ENCODE data around the gene RBM33.
A peak's percentile ranks its signal among the peaks of the same experiment; 100 is the strongest.

RBM33 gene

GRCh38 chr7:155629171-155629570 lies 15.3 kb upstream of the RBM33 start:
- no peak for DNase-seq (ENCODE audit: low spot score)

GRCh38 chr7:155631155-155631554 lies 13.3 kb upstream of the RBM33 start:
- no peak for DNase-seq (ENCODE audit: low spot score)

DNA sequence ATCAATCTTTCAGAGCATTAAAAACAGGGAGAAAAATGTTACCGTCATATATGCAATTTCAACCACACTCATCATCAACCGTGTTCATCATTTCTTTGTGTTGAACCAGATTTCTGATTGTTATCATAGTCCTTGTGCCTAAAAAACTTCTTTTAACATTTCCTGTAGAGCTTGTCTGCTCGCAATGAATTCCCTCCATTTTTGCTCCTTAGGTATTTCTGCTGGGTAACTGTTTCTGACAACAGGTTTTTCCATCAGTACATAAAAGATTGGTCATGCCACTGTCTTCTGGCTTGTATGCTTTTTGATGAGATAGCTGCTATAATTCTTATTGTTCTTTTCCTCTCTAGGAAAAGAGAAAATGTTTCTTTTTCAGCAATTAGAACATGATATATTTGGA lies 8.6 kb upstream of the RBM33 start:
- no peak for DNase-seq (ENCODE audit: low spot score)

DNA sequence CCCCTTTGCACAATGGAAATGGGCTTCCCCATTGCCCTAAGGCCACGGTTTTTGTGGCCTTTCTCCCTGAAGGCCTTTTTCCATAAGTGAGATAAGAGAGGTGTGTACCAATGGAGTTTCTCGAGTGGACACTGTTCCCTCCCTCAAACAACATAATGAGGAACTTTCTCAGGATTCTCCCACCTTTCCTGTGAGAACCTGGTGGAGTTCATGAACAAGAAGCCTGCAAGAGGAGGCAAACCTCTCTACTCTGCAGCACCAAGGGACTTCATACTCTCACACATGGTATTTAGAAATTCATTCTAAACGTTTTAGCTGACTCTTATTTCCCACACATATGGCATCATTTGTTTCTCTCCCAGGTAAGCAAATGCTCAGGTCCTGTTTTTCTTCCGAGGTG lies 7.3 kb upstream of the RBM33 start:
- no peak for DNase-seq (ENCODE audit: low spot score)

DNA sequence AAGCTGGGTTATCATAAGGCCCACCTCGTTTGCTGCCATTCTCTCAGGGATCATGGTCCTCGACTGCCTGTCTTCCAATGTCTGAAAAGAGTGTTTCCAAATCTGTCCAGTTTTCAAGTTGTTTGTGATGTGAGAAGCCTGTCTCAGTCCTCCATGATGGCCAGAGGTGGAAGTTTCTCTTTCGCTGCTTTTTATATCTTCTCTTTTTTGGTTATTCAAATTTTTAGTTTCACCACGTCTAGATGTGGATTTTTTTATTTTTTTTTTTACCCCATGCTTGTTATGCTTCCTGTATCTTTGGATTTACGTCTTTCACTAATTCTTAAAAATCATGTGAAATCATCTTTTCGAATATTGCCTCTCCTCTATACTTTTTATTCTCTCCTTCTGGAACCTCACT lies 6.1 kb upstream of the RBM33 start:
- no peak for DNase-seq (ENCODE audit: low spot score)

GRCh38 chr7:155639958-155640520 lies 4.4 kb upstream of the RBM33 start:
- no peak for DNase-seq (ENCODE audit: low spot score)

- no peak for DNase-seq (ENCODE audit: low spot score)
Measured at GRCh38 chr7:155640629-155641028, 3.8 kb upstream of the RBM33 start.

DNA sequence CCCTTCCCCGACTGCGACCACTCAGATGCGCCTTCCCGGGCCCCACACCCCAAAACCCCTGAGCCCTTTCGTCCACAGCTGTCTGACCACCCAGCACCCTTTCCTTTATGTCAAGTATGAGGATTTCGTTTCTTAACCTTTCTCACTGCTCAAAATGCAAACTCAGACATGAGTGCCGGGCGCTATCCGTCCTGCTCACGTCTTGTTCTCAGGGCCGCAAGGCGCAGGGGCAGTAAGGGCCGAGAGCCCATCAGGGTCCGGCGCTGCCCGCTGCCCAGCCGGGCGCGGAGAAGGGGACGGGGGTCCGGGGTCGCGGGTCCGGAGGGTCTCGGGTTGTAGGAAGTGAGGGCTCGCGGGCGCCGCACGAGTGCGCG lies 670 bp upstream of the RBM33 start:
- DNase-seq (ENCODE audit: low spot score): no peak

- peak; percentile 37 for DNase-seq (ENCODE audit: low spot score)
Measured at GRCh38 chr7:155644971-155645509, 579 bp downstream of the RBM33 start.

DNA sequence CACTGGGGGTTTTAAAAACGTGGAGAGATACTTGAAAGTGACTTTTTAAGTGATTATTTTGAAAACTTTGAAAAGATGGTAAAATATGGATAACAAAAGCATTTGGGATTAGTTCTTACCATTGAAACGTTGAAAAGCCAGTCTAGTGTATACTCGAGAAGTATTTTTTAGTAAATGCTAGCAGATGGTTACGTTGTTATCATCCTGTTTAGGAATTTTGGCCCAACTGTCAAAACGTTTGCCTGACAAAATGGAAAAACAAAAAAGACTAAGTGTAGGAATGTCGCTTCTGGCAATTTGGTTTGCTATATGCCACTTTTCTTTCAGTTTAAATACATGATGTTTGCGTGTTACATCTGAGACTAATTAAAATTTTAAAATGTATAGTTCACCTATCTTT lies 1.2 kb downstream of the RBM33 start:
- no peak for DNase-seq (ENCODE audit: low spot score)

- no peak for DNase-seq (ENCODE audit: low spot score)
Measured at GRCh38 chr7:155646669-155647068, 2.2 kb downstream of the RBM33 start.

GRCh38 chr7:155647302-155647701 lies 2.8 kb downstream of the RBM33 start:
- DNase-seq (ENCODE audit: low spot score): no peak

DNA sequence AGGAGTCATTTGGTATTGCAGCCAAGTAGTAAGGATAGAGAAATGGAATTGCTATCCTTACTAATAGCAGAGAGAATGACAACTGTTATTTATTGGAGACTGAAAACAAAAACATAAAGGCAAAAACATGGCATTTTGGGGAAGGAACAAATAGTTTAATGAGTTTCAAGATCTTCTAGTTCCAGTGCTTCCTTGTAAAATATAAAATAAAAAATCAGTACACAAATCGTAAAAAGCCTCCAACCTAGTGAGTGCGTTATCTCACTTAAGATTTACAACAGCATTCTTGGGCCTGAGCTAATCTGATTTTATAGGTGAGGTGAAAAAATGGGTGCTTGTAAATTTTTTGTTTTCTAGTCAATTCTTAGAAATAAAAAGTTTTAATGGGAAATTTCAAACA lies 3.3 kb downstream of the RBM33 start:
- DNase-seq (ENCODE audit: low spot score): no peak

- no peak for DNase-seq (ENCODE audit: low spot score)
Measured at GRCh38 chr7:155648752-155649339, 4.4 kb downstream of the RBM33 start.

DNA sequence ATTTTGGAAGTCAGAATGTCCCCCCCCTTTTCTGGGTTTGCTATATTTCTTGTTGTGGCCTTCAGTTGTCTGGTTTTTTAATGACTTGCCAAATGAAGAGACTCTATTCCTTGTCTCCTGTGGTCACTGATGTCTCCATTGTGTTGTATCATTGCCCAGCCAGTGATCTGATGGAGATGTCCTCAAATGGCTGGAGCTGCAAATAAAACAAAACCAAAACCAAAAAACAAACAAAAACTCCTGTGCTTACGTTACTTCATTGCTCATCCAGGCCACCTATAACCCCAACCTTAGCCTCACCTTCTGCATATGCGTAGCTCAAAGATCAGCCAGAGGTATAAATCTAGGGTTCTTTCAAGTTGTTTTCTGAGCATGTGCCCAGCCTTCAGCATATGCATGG lies 5.1 kb downstream of the RBM33 start:
- no peak for DNase-seq (ENCODE audit: low spot score)

DNA sequence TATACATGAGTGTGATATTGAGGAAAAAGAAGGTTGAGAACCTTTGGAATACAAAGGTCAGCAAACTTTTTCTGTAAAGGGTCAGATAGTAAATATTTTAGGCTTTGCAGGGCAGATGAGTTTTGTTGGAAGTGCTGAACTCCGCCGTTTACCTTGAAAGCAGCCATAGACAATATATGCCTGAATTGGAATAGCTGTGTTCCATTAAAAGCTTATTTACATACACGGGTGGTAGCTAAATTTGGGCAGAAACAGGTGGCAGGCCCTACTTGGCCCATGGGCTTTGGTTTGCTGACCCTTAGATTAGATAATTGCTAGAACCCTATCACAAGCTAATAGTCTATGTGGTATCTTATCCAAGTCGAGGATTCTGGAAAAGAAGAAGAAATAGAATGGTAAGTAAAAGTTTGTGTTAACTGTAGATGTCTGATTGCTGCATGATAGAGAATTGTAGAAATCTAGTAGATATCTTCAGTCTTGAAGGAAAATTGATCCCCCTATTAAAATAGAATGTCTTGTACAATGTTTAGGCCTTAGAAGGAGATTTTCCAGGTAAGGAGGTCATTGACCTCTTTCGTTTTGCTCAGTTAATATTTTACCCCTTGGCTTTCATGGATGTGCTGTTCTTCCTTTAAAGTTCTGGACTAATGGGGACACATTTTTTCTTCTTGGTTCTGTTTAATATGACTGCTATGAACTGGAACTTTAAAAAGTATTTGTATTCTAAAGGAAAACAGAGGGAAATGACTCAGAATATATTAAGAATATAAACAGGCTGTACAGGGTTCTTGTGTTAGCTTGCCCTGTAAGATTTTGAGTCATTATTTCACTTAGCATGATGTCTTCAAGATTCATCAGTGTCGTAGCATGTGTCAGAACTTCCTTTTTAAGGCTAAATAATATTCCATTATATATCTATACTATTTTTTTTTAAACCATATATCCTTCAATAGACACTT lies 8.0 kb downstream of the RBM33 start:
- no peak for DNase-seq (ENCODE audit: low spot score)

DNA sequence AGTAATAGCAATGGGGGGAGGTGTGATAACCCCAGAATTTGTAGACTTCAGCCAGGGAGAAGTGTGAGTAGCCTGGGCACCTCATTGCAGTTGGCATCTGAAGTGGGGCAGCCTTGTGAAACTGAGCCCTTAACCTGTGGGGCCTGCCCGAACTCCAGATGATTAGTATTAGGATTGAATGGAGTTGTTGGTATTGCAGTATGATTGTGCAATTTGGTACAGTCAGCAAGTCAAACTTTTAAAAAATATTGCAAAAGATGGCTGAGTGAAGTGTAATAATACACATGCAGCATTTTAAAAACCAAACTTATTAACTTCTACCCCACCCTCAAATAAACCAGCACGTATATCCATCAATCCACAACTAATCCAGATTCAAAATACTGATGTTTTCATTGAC lies 9.3 kb downstream of the RBM33 start:
- no peak for DNase-seq (ENCODE audit: low spot score)

- DNase-seq (ENCODE audit: low spot score): no peak
Measured at GRCh38 chr7:155656891-155657290, 12.4 kb downstream of the RBM33 start.

- DNase-seq (ENCODE audit: low spot score): no peak
Measured at GRCh38 chr7:155660059-155660757, 15.7 kb downstream of the RBM33 start.

DNA sequence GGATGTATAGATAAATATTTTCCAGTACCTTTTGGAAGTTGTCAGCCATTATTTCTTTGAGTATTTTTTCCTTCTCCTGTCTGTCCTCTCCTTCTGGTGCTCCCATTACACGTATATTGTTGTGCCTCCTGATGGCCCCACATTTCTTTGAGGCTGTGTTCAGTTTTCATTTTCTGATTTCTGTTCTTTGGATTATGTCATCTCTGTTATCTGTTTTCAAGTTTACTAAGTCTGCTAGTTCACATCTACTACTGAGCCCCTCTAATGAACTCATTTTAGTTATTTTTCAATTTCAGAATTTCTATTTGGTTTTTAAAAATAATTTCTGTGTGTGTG lies 16.3 kb downstream of the RBM33 start:
- DNase-seq (ENCODE audit: low spot score): no peak

- no peak for DNase-seq (ENCODE audit: low spot score)
Measured at GRCh38 chr7:155662343-155663043, 18.0 kb downstream of the RBM33 start.

DNA sequence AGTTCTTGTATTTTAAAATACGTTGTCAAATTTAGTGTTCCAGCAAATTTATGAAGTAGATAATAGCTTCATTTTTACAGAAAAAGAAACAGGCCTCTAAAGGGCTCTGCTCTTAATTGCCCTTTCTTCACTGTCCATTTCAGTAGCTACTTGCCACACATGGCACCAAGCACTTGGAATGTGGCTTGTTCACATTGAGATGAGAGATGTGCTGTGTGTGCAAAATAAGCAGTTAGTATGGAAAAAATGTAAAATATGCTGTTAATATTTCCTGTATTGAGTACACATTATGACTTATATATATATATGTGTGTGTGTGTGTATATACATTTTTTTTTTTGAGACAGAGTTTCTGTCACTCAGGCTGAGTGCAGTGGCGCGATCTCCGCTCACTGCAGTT lies 19.5 kb downstream of the RBM33 start:
- DNase-seq (ENCODE audit: low spot score): no peak

Measured in pons (tissue), 1 donor.